Liver (tissue), 9 donors: ENCODE results near the gene TSHZ2. TPM values are rescaled to one million over a fixed set of nuclear protein-coding genes. Genes with fewer than 3 reads are reported as not detected.

Experiments used
- DNase-seq: peaks from one replicate; pipeline ENCODE4 v3.0.0-alpha.2; 2017; ENCODE audit warnings: low spot score
- H3K27ac ChIP-seq, 2 donors: one replicate each; pipeline ENCODE4 v1.7.0; 2013; ENCODE audit warnings: inconsistent platforms in 2 of 2, low read length in 2 of 2, control low read depth in 1 of 2, low read depth in 1 of 2, mild to moderate bottlenecking in 1 of 2
- H3K27me3 ChIP-seq, 4 donors: one replicate each; pipeline versions ENCODE4 v1.6.1 to v1.7.0; 2013; ENCODE audit warnings: low read length in 3 of 4, inconsistent platforms in 1 of 4, mild to moderate bottlenecking in 1 of 4, moderate library complexity in 1 of 4; ENCODE audit not compliant: control insufficient read depth in 4 of 4, insufficient read depth in 4 of 4
- H3K36me3 ChIP-seq, 4 donors: one replicate each; pipeline versions ENCODE4 v1.6.1 to v1.7.0; 2013; ENCODE audit warnings: low read length in 3 of 4, mild to moderate bottlenecking in 3 of 4, low read depth in 1 of 4, moderate library complexity in 1 of 4; ENCODE audit not compliant: control insufficient read depth in 4 of 4, insufficient read depth in 3 of 4
- H3K4me1 ChIP-seq, 4 donors: one replicate each; pipeline versions ENCODE4 v1.6.1 to v1.7.0; 2013; ENCODE audit warnings: low read length in 3 of 4, mild to moderate bottlenecking in 3 of 4, moderate library complexity in 1 of 4; ENCODE audit not compliant: control insufficient read depth in 4 of 4, insufficient read depth in 4 of 4
- H3K4me3 ChIP-seq, 3 donors: one replicate each; pipeline versions ENCODE4 v1.6.1 to v1.7.0; 2013; ENCODE audit warnings: low read length in 3 of 3, control low read depth in 1 of 3, low read depth in 1 of 3, mild to moderate bottlenecking in 1 of 3
- H3K9ac ChIP-seq, 2 donors: one replicate each; pipeline ENCODE4 v1.7.0; 2013; ENCODE audit warnings: low read length in 2 of 2, mild to moderate bottlenecking in 2 of 2, moderate library complexity in 2 of 2, control low read depth in 1 of 2, low read depth in 1 of 2
- H3K9me3 ChIP-seq, 4 donors: one replicate each; pipeline versions ENCODE4 v1.6.1 to v1.7.0; 2013; ENCODE audit warnings: low read length in 3 of 4; ENCODE audit not compliant: control insufficient read depth in 4 of 4
- EGR1 ChIP-seq, 2 donors: IDR thresholded peaks; 2 replicates each; pipeline ENCODE4 v1.6.1; 2016 to 2018; ENCODE audit warnings: antibody characterized with exemption in 2 of 2, low read depth in 2 of 2
- FOXA1 ChIP-seq: IDR thresholded peaks from 2 replicates; pipeline ENCODE4 v1.6.1; 2016; ENCODE audit warnings: antibody characterized with exemption
- GABPA ChIP-seq, 2 donors: IDR thresholded peaks in 1 of 2; conservative IDR thresholded peaks in 1 of 2; 2 replicates each; pipeline ENCODE4 v1.6.1; 2016; ENCODE audit warnings: antibody characterized with exemption in 2 of 2, mild to moderate bottlenecking in 1 of 2, moderate library complexity in 1 of 2
- HNF4A ChIP-seq, 2 donors: conservative IDR thresholded peaks; 2 replicates each; pipeline ENCODE4 v1.6.1; 2016; ENCODE audit warnings: antibody characterized with exemption in 2 of 2, mild to moderate bottlenecking in 2 of 2
- HNF4G ChIP-seq: IDR thresholded peaks from 2 replicates; pipeline ENCODE4 v1.6.1; 2016; ENCODE audit warnings: antibody characterized with exemption
- JUND ChIP-seq, 2 donors: IDR thresholded peaks; 2 replicates each; pipeline ENCODE4 v1.6.1; 2016; ENCODE audit warnings: antibody characterized with exemption in 2 of 2
- NR2F2 ChIP-seq: IDR thresholded peaks from 2 replicates; pipeline ENCODE4 v1.6.1; 2016; ENCODE audit warnings: antibody characterized with exemption
- RAD21 ChIP-seq, 2 donors: IDR thresholded peaks; 2 replicates each; pipeline ENCODE4 v1.6.1; 2016; ENCODE audit warnings: antibody characterized with exemption in 2 of 2, mild to moderate bottlenecking in 2 of 2
- RXRA ChIP-seq, 2 donors: IDR thresholded peaks; 2 replicates each; pipeline ENCODE4 v1.6.1; 2017 to 2018; ENCODE audit warnings: antibody characterized with exemption in 2 of 2, mild to moderate bottlenecking in 1 of 2
- SP1 ChIP-seq: IDR thresholded peaks from 2 replicates; pipeline ENCODE4 v1.6.1; 2018; ENCODE audit warnings: antibody characterized with exemption, mild to moderate bottlenecking
- TAF1 ChIP-seq: conservative IDR thresholded peaks from 2 replicates; pipeline ENCODE4 v1.6.1; 2016; ENCODE audit warnings: antibody characterized with exemption, mild to moderate bottlenecking
- YY1 ChIP-seq: IDR thresholded peaks from 2 replicates; pipeline ENCODE4 v1.6.1; 2016; ENCODE audit warnings: antibody characterized with exemption, mild to moderate bottlenecking
- WGBS: extraction: QIAGEN DNeasy Blood & Tissue Kit; methylation state at CpG from one replicate; pipeline ENCODE4 v1.1.7; 2013; 5-methylcytosine and 5-hydroxymethylcytosine counted together
- polyA plus RNA-seq, 2 donors: library from polyadenylated mRNA; stranded (reverse) in 1 of 2; unstranded in 1 of 2; fragments of 200-250 nt in 1 of 2; fragments of >200 nt in 1 of 2; fragmentation: Nextera tagmentation in 1 of 2; extraction: Ambion mirVana in 1 of 2; gene quantifications; one replicate each; pipeline versions ENCODE4 v1.2.1 to v1.2.3, GENCODE V29; 2013 to 2015
- total RNA-seq, 2 donors: library from RNA; depleted of rRNA; stranded (reverse); fragments of >200 nt; gene quantifications; one replicate each; pipeline ENCODE4 v1.2.3, GENCODE V29; 2014
- TF ChIP-seq, protein P1 (sequence below): IDR thresholded peaks from 2 replicates; pipeline ENCODE4 v1.6.1; 2016; ENCODE audit warnings: antibody characterized with exemption, mild to moderate bottlenecking
- TF ChIP-seq, protein P2 (sequence below): IDR thresholded peaks from 2 replicates; pipeline ENCODE4 v1.6.1; 2016; ENCODE audit warnings: antibody characterized with exemption
- TF ChIP-seq, protein P3 (sequence below): IDR thresholded peaks from 2 replicates; pipeline ENCODE4 v1.6.1; 2016; ENCODE audit warnings: antibody characterized with exemption
- TF ChIP-seq, protein P4 (sequence below): IDR thresholded peaks from 2 replicates; pipeline ENCODE4 v1.6.1; 2016; ENCODE audit warnings: antibody characterized with exemption
- TF ChIP-seq, protein P5 (sequence below): fragments of 150-350 bp; IDR thresholded peaks from 2 replicates; pipeline ENCODE4 v1.5.1; 2017; ENCODE audit warnings: improper control_type of control experiment, low read depth, low read length; ENCODE audit not compliant: missing input control
- donor health status: healthy.
- donor health status: healthy.
- donor health status: healthy.
- donor health status: healthy.
- donor health status: healthy.

Gene TSHZ2
- total and polyA plus RNA-seq, 4 donors: 2.9 to 11.3 (median 7.8) TPM

GRCh38 chr20:53176134-53176533 lies 204.0 kb downstream of the TSHZ2 start:
- Histone ChIP-seq H3K4me3 (no peak overlapping the region), H3K36me3 (no peaks in the 10 kb centered on the region), H3K9me3 (no peaks in the 10 kb centered on the region), H3K27me3 (no peaks in the 10 kb centered on the region), H3K4me1 (no peaks in the 10 kb centered on the region), H3K9ac (no peak overlapping the region), H3K27ac (no peak overlapping the region)
- WGBS: 51% methylated on average over 3 of the region's 3 CpGs
- TF ChIP-seq JUND (IDR thresholded peaks at IDR 0.05) (no peak), RAD21 (IDR thresholded peaks at IDR 0.05) (no peak), TAF1 (no peak)
- TF ChIP-seq, protein P1, sequence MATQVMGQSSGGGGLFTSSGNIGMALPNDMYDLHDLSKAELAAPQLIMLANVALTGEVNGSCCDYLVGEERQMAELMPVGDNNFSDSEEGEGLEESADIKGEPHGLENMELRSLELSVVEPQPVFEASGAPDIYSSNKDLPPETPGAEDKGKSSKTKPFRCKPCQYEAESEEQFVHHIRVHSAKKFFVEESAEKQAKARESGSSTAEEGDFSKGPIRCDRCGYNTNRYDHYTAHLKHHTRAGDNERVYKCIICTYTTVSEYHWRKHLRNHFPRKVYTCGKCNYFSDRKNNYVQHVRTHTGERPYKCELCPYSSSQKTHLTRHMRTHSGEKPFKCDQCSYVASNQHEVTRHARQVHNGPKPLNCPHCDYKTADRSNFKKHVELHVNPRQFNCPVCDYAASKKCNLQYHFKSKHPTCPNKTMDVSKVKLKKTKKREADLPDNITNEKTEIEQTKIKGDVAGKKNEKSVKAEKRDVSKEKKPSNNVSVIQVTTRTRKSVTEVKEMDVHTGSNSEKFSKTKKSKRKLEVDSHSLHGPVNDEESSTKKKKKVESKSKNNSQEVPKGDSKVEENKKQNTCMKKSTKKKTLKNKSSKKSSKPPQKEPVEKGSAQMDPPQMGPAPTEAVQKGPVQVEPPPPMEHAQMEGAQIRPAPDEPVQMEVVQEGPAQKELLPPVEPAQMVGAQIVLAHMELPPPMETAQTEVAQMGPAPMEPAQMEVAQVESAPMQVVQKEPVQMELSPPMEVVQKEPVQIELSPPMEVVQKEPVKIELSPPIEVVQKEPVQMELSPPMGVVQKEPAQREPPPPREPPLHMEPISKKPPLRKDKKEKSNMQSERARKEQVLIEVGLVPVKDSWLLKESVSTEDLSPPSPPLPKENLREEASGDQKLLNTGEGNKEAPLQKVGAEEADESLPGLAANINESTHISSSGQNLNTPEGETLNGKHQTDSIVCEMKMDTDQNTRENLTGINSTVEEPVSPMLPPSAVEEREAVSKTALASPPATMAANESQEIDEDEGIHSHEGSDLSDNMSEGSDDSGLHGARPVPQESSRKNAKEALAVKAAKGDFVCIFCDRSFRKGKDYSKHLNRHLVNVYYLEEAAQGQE: no peak
- no peak for DNase-seq

DNA sequence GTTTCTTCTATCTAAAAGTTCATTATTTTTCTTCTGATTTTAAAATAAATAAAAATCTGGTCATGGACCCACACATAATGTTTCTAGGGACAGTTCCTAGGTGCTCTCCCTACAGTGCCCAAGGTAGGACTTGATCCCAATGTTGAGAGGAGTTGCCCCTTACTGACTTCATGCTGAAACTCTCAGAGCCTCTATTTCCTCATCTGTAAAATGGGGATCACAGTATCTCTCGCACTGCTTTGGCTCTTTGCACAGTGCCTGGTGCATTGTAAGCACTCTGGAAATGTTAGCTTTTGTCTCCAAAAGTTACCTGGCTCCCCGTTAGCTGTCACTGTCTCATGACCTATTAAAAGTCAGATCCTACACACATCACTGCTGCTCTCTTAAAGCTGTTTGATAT lies 205.5 kb downstream of the TSHZ2 start:
- Histone ChIP-seq H3K9ac (no peak overlapping the region), H3K36me3 (no peaks in the 10 kb centered on the region), H3K4me1 (no peaks in the 10 kb centered on the region), H3K27me3 (no peaks in the 10 kb centered on the region), H3K4me3 (no peak overlapping the region), H3K27ac (no peak overlapping the region), H3K9me3 (no peaks in the 10 kb centered on the region)
- DNase-seq: no peak
- 97% methylated on average over 2 of the region's 2 CpGs for WGBS
- TF ChIP-seq JUND (IDR thresholded peaks at IDR 0.05) (no peak), RAD21 (IDR thresholded peaks at IDR 0.05) (no peak), HNF4A (conservative IDR thresholded peaks at IDR 0.05) (no peak), SP1 (no peak), HNF4G (no peak), YY1 (no peak), EGR1 (IDR thresholded peaks at IDR 0.05; ENCODE audit: low read depth in 2 of 2) (no peak), RXRA (IDR thresholded peaks at IDR 0.05) (no peak), NR2F2 (no peak), FOXA1 (no peak), GABPA (IDR thresholded peaks at IDR 0.05 in 1 of 2, conservative IDR thresholded peaks at IDR 0.05 in 1 of 2) (no peak)
- TF ChIP-seq, protein P2, sequence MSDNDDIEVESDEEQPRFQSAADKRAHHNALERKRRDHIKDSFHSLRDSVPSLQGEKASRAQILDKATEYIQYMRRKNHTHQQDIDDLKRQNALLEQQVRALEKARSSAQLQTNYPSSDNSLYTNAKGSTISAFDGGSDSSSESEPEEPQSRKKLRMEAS: no peak
- TF ChIP-seq, protein P3, sequence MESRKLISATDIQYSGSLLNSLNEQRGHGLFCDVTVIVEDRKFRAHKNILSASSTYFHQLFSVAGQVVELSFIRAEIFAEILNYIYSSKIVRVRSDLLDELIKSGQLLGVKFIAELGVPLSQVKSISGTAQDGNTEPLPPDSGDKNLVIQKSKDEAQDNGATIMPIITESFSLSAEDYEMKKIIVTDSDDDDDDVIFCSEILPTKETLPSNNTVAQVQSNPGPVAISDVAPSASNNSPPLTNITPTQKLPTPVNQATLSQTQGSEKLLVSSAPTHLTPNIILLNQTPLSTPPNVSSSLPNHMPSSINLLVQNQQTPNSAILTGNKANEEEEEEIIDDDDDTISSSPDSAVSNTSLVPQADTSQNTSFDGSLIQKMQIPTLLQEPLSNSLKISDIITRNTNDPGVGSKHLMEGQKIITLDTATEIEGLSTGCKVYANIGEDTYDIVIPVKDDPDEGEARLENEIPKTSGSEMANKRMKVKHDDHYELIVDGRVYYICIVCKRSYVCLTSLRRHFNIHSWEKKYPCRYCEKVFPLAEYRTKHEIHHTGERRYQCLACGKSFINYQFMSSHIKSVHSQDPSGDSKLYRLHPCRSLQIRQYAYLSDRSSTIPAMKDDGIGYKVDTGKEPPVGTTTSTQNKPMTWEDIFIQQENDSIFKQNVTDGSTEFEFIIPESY: no peak
- TF ChIP-seq, protein P4, sequence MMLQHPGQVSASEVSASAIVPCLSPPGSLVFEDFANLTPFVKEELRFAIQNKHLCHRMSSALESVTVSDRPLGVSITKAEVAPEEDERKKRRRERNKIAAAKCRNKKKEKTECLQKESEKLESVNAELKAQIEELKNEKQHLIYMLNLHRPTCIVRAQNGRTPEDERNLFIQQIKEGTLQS: no peak
- TF ChIP-seq, protein P5, sequence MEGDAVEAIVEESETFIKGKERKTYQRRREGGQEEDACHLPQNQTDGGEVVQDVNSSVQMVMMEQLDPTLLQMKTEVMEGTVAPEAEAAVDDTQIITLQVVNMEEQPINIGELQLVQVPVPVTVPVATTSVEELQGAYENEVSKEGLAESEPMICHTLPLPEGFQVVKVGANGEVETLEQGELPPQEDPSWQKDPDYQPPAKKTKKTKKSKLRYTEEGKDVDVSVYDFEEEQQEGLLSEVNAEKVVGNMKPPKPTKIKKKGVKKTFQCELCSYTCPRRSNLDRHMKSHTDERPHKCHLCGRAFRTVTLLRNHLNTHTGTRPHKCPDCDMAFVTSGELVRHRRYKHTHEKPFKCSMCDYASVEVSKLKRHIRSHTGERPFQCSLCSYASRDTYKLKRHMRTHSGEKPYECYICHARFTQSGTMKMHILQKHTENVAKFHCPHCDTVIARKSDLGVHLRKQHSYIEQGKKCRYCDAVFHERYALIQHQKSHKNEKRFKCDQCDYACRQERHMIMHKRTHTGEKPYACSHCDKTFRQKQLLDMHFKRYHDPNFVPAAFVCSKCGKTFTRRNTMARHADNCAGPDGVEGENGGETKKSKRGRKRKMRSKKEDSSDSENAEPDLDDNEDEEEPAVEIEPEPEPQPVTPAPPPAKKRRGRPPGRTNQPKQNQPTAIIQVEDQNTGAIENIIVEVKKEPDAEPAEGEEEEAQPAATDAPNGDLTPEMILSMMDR: no peak
